Measurements from ENCODE around the gene ADIPOR2. TPM values are rescaled to one million over a fixed set of nuclear protein-coding genes. Genes with fewer than 3 reads are reported as not detected.
A peak's percentile ranks its signal among the peaks of the same experiment; 100 is the strongest.
"Not testable (repeated sequence)": the region's sequence is repeated elsewhere in the genome, so short reads cannot be mapped to it uniquely, and the experiment has no call there.

ADIPOR2 gene
- polyA plus RNA-seq, 1 donor, result 26.6 TPM

DNA sequence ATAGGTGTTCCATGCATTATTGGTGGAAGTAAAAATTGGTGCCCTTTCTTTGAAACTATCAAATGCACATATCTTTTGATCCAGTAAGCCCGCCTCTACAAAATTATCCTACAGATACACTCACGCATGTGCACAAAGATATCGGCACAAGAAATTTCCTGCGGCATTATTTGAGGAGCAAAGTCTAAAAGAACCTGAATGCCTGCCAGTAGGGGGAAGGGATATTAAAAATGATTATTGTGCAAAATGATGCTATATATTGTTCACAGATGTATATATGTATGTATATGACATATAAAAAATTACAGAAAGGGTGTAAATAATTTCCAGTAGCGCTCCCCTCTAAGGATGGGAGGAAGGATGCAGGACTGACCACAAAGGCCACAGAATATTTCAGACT is 24.7 kb upstream of the ADIPOR2 start:
- DNase-seq, result no peak

- no peak for DNase-seq
Measured at GRCh38 chr12:1666685-1667162, 24.1 kb upstream of the ADIPOR2 start.

GRCh38 chr12:1668833-1669543 is 21.9 kb upstream of the ADIPOR2 start:
- no peak for DNase-seq

GRCh38 chr12:1670358-1671268 is 20.3 kb upstream of the ADIPOR2 start:
- no peak for DNase-seq

- no peak for DNase-seq
Measured at GRCh38 chr12:1676043-1676442, 14.8 kb upstream of the ADIPOR2 start.

DNA sequence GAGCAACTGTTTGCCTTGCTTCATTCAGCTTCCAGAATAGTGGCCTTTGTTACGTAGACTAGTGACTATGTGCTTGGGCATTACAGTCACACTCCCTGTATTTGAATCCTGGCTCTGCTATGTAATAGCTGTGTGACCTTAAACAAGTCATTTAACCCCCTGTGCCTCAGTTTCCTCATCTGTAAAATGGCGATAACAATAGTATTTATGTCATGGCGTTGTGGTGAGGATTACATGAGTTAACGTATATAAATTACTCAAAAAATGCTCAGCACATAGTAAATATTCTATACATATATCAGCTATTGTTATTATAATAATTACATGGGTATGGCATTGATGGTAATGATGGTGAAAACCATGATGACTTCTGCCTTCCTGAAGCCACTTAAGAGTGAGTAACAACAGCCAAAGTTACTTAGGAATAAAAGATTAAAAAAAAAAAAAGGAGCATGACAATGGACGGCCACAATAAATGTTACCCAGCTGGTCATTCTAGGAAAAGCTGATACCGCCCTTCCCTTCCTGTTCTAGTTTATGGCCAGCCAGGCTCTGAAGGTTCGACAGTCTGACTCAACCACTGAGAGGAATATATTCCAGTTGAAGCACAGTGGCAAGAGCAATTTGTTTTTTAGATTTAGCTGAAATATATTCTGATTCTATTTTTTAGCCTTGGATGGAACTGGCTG is 9.9 kb upstream of the ADIPOR2 start:
- DNase-seq, result no peak

DNA sequence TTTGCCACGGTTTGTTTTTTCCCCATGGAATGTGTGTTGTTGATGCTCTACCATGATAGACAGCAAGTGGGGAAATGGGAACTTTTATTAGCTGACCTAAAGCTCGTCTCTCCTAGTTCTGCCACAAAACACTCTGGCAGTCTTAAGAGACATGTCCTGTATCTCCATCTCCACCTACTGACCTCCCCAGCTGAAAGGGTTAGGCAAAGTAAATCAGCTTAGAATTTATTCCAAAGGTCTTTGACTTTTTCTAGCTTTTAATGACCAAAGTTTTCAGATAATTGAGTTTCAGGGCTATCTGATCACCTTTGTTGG is 9.4 kb upstream of the ADIPOR2 start:
- DNase-seq, result no peak

- DNase-seq, result no peak
Measured at GRCh38 chr12:1688086-1688710, 2.7 kb upstream of the ADIPOR2 start.

DNA sequence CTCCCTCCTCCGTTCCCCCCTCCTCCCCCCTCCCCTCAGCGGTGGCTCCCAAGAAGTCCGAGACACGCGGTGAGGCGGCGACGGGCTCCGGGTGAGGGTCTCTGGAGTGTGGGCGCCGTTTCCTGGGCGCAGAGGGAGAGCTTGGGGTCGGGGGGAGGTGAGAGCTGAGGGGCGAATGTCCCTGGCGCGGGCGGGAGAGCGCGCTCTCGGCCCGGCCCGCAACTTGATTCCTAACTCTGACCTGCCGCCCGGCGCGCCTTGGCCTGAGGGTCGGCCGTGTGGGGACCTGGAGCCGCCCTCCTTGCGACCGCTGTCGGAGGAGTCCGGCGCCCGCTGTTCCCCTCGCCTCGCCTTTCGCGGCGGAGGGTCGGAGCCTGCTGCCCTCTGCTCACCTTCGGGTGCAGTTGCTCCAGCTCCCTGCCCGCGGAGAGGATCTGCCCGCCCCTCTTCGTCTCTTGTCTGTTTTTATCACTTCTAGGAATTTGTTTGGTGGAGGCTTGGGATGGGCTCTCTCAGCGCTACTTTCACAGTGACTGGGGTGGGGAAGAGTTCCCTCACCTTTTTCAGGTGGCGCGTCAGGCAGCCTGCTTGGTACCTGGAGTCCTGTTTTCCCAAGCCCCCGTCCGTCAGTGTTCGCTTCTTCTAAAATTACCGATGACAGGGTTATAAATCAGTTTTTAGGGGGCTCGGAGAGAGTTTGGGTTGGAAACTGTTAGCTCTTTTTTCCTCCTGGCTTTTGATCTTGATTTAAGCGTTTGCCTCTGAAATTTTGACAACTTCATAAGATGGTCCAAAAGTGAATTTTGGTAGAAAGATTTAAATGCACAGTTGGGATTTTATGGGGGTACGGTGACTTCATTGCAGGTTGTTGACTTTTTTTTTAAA is 495 bp downstream of the ADIPOR2 start:
- DNase-seq, result peak; percentile 56

DNA sequence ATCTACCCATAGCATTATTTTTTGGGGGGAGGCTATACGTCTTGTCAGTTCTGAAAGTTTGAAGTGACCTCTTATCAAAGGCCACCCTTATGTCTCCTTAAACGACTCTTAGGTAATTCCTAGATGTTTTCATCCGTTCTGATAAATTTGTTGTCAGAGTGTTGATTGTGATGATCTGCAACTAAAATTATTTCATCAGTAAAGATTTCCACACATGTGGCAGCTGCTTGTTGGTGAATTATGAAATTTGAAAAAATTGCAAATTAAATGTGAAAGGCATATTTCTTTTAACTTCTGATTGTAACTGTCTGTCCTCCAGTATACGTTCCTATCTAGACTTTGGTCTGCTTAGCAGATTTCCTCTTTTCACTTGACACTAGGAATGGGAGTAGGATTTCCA is 1.4 kb downstream of the ADIPOR2 start:
- no peak for DNase-seq

GRCh38 chr12:1692895-1693610 is 2.2 kb downstream of the ADIPOR2 start:
- DNase-seq, result no peak

DNA sequence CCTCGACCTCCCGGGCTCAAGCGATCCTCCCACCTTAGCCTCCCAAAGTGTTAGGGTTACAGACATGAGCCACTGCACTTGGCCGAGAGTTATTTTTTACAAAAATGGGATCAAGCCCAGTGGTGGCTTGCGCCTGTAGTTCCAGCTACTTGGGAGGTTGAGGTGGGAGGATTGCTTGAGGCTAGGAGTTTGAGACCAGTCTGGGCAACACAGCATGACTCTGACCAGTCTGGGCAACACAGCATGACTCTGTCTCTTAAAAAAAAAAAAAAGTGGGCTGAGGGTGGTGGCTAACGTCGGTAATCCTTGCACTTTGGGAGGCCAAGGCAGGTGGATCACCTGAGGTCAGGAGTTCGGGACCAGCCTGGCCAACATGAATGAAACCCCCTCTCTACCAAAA is 4.2 kb downstream of the ADIPOR2 start:
- DNase-seq, result not testable (repeated sequence)

DNA sequence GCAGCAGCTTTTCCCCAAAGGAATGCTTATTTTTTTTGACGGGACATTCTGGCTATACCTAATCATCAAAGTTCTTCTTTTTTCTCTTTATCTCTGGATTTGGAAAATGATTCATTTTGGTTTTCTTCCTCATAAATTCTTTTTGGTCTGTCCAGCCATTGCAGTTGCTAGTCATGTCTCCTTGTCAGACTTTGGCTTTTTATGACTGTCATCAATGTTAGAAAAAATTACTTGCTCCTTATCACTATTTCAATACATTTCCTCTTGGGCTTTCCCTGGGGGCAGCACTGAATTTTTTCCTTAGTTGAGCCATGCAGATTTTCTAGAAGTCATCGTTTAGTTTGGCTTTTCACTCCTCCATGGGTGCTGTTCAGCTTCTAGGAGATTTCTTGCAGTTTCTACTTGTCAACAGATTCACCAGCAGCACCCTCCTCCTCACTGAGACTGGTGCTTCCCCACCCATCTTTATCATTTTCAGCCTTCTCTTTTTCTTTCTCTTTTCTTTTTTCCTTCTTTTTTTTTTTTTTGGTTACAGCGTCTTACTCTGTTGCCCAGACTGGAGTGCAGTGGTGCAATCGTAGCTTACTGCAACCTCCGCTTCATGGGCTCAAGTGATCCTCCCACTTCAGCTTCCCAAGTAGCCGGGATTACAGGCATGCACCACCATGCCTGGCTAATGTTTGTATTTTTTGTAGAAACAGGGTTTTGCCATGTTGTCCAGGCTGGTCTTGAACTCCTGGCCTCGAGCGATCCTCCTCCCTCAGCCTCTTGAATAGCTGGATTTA is 5.2 kb downstream of the ADIPOR2 start:
- DNase-seq, result no peak

DNA sequence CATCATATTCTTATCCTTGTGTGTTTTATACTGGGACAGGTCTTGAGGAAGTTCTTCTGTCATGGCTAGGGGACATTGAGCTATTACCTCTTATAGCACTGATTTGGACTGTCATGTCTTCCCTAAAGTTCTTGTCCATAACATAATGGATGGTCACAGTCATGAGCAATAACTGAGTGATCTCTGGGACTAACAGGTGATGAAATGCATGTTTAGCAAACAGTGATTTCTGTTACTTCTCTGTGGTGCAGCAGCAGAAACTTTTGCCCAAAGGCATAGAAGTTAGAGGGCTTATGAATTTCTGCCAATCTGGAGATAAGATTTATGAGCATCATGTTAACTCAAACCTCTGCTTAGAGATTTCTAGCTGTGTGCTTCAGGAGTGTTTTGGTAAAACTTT is 5.9 kb downstream of the ADIPOR2 start:
- DNase-seq, result no peak

DNA sequence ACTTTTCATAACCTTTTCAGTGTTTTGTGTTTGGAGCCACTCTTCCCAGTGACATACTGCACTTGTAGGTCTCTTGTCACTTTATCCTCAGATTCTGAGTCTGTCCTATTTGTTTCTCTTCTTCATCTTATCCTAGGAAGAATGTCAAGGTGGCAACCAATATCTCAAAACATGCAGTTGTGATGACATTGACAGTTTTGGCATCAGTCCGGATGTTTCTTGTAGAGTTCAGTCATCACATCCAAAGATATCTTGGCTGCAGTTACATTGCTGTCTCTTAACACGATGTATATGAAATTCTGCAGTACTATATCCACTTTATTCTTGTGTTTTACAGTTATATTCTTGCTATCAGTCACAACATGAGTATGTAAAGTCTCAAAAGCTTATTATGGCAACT is 6.4 kb downstream of the ADIPOR2 start:
- DNase-seq, result no peak

DNA sequence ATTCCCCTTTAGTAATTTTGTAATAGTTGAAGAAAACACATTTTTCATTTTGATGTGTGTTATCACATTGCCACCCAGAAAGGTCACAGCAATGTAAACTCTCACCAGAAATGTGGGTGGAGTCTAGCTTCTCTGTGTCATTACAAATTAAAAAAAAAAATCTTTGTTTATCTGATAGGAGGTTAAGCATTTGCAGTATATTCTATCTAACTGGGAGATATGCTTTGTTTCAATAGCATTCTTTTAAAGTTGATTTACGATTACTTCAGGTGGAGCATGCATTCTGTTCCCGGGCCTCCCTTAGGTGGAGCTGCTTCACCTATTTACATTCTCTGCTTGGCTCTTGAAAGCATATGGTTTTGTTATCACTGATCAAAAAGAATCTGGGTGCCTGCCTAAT is 7.8 kb downstream of the ADIPOR2 start:
- DNase-seq, result no peak

DNA sequence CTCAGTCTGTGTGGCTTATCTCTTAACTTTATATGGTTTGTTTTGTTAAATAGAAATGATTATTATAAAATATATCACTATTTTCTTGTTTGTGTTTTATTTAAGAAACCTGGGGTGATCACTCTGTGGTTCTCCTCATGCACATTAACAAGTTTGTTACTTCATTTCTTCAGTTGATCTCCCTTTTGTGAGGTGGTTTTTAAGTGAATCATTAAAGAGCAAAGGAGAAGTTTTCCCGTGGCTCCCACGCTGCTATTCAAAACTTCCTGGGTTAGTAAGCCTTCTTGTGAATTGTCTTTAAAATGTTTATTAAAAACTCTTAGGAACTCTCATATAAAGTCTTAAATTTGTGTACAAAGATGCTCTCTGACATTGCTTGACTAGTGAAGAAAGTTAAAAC is 11.8 kb downstream of the ADIPOR2 start:
- no peak for DNase-seq

DNA sequence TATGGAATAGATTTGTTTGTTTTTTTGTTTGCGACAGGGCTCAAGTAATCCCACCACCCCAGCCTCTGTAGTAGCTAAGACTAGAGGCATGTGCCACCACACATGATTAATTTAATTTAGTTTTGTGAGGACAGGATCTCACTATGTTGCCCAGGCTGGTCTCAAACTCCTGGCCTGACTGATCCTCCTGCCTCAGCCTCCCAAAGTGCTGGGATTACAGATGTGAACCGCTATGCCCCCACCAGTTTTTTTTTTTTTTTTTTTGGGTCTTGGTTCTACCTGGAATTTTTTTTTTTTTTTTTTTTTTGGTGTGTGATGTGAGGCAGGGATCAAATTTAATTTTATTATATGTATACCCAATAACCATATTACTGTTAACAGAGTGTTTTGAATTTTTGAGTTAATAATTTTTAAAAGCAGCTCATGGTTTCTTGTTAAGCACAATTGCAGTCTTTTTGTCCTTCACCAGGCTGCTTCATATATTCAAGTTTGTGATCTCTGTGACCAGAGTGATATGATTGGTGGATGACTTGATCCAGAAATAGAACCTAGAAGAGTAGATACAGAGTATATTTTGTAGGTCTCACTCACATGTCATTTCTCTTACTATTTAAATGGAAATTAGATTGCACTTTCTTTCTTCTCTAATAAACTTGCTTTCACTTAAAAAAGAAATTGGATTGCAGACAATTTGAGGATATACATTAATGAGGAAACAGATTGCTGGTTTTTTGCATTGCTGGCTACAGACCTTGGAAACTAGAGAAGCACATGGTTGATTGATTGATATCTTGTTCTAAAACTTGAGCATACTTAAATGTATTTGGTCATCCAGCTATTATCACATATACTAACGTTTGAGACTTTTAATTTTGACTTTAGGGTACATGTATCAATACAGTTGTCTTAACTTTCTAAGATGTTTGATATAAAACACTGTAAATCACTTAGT is 13.2 kb downstream of the ADIPOR2 start:
- no peak for DNase-seq

All from hindlimb muscle (tissue), 1 donor.